Measurements from ENCODE around the gene ADH6.
"Not testable (repeated sequence)": the region's sequence is repeated elsewhere in the genome, so short reads cannot be mapped to it uniquely, and the experiment has no call there.

The ADH6 gene

DNA sequence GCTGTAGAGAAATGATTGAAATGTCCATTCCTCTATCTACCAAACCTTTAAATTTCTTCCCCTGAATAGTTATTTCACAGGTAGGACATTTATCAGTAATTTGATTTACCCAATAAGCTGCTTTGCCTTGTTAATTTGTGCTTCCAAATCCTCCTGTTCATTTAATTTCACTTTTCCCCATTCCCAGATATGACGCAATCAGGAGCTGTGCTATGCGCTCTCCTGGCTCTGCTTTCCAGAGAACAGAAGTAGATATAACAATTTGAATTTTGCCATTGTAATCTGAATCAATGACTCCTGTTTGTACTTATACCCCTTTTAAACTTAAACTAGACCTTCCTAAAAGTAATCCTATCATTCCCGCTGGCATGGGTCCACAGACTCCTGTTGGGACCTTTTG, 29.1 kb downstream of the ADH6 start:
- DNase-seq: not testable (repeated sequence)

DNA sequence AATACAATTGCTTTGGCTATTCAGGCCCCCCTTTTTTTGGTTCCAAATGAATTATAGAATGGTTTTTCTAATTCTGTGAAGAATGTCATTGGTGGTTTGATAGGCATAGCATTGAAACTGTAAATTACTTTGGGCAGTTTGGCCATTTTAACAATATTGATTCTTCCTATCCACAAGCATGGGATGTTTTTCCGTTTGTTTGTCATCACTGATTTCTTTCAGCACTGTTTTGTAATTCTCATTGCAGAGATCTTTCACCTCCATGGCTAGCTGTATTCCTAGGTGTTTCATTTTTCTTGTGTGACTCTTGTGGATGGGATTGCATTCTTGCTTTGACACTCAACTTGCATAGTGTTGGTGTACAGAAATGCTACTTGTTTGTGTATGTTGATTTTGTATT, 33.0 kb downstream of the ADH6 start:
- no peak for DNase-seq

DNA sequence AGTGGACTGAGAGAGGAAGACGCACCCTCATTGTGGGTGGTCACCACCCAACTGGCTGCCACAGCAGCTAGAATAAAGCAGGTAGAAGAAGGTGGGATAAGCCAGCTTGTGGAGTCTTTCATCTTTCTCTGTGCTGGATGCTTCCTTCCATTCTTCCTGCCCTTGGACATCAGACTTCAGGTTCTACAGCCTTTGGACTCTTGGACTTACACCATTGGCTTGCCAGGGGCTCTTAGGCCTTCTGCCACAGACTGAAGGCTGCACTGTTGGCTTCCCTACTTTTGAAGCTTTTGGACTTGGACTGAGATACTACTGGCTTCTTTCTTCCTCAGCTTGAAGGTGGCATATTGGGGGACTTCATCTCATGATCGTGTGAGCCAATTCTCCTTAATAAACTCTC, 33.5 kb downstream of the ADH6 start:
- no peak for DNase-seq

DNA sequence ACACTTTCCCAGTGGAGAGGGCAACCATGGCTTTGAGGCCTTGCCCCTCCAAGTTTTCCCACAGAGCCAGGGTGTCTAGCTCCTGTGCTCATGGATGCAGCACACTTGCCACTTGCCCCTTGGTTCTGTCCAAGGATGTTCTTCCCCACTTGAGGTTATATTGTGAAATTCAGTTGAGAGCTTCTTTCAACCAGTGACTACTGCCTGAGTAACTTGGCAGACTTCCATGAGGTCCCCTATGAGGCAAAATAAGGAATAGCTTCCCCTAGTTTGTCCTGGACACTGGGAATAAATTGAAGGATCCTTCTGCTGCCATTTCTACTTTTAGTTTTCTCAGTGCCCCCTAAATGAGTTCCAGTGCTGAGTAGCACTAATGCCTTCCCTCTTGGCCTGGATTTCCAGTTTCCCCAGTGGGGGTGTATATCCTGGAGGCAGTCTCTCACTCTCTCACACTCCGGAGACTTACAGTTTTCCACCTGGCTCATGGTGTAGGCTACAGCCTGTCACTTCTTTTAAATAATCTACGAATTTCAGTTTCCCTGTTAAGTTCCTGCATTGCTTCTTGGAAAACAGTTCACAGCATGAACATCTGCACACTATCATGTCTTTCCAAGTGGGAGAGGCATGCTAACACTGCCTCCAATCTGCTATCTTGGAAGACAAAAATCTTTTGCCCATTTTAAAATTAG, 38.5 kb downstream of the ADH6 start:
- DNase-seq: no peak

DNA sequence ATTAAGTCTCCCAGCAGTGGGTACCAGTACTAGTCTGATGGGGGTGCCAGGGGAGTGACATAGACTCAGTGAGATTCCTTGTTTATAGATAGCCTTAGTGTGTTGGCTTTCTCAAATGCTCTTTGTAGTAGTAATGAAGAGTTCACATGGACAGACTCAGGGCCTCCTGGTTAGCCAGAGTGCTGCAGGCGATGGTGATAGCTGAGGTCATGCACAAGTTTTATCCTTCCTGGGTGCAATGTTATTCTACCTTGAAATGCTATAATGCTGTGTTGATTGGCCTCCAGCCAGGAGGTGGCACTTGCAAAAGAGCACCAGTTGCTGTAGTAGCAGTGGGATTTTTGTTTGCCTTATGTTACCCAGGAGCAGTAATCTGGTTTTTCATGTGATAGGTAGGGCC, 39.4 kb downstream of the ADH6 start:
- no peak for DNase-seq

DNA sequence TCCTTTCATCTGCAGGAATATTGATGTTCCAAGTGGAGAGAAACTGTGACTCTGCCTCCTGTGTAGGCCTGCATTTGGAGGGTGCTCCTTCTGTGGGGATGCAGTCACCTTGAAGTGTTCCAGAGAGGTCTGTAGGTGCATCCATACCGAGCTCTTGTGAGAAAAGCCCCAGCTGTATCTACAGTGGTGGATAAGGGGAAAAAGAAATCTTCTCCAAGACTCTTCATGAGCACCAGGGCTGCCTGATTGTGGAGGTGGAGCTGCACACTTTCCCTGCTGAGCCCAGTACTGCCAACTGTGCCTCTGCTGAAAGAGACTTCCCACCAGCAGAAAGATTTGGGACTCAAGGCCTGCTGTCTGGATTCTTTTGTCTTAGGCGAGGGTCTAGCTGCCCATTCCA, 39.9 kb downstream of the ADH6 start:
- no peak for DNase-seq

DNA sequence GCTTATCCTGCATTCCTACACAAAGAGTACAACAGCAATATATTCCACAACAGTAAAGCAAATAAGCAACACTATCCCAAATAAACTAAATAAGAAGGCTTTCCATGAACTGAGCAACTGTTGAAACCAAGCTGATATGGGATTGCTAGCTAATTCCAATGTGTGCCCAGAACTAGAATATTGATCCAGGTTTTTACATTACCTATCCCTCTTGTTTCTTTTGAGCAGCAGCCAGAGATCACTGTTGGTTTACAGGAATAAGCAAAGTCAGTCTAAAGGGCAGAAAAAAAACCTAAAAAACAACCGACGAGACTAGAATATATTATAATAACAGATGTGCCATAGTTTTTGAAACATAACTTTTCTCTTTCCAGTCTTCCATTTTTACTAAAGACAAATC, 52.5 kb downstream of the ADH6 start:
- DNase-seq: no peak

DNA sequence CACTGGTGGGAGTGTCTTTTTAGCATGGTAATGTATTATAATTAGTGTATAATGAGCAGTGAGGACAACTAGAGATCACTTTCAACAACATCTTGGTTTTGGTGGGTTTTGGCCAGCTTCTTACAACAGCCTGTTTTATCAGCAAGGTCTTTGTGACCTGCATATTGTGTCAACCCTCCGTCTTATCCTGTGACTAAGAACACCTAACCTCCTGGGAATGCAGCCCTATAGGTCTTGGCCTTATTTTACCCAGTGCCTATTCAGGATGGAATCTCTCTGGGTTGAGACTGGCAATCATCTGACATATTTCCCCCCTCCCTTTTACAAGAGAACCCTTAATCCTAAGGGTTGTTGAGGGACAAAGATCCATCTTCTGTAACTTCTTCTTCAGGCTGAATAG, 53.1 kb downstream of the ADH6 start:
- no peak for DNase-seq

DNA sequence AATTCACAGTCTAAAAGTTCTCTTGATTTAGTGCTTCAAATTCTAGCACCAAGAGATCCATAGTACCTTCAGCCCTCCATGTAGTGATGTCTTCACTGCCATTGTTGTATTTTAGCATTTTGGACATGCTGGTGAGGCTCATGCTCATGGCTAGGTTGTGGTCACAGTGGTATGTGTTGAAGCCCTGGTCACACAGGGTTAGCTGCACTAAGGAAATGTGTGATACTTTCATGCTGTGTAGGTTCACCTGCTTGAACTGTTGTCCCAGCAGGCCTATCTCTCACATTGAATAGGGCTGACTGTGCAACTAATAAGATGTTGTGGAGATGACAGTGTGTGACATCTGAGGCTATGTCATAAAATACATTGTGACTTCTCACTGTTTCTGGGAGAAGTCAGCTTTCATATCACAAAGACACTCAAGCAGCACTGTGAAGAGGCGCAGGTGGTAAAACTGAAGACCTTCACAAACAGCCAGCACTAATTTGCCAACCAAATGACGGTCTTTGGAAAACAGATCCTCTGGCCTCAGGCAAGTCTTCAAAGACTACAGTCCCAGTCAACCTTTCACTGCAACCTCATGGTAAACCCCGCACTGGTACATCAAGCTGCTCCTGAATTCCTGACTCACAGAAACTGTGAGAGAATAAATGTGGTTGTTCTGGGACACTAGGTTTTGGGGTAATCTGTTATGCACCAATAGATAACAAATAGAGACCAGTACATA, 57.5 kb downstream of the ADH6 start:
- DNase-seq: no peak

DNA sequence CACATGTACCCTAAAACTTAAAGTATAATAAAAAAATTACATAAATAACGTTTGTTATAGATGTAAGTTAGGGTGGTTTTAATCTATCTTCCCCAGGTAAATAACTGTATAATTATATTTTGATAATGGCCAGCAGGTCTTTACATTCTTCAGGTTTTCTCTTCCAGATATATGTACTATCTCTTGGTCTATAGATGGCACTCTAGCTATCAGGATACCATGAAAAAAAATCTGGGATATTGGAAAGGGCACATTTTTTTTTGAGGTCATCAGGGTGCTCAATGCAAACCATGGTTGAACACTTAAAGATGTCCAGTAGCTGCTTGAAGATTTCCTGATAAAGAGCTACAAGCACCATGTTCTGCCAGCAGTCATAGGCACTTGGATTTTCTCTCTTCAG, 59.3 kb downstream of the ADH6 start:
- DNase-seq: no peak

DNA sequence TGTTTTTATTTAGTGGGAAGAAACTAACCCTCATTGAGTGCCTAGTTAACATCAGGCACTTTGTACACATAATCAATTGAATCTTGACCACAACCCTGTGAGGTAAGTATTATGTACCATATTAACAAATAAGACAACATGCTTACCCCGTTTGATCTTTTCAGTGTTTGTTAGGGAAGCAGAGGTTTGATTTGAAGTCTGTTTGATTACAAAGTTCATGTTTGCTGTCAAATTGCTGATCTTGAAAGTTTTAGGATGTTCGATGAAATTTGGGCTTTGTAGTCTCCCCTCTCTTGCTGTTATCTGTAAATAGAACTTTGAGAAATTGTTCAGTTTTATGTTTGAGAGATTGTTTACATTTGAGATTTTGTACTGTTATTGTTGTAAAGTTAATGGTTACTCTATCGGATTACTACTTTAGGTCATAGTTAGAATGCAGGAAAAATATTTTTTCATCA, 61.5 kb downstream of the ADH6 start:
- no peak for DNase-seq

DNA sequence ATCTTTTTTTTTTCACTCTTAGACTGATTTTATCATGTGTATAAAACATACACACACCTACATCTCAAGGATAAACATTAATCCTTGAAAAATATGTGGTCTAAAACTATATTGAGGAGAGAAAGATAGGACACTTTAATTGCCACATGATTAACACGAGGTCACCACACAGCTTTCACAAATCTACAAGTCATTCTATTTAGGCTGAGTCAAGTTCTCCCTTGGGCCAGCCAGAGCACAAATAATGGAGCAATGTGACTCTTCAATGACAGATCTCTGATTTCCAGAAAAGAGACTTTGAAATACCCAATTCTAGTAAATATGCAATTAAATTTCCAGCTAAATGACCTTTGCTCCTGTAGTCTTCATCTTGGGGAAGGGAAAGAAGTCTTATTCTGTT, 62.1 kb downstream of the ADH6 start:
- DNase-seq: no peak

DNA sequence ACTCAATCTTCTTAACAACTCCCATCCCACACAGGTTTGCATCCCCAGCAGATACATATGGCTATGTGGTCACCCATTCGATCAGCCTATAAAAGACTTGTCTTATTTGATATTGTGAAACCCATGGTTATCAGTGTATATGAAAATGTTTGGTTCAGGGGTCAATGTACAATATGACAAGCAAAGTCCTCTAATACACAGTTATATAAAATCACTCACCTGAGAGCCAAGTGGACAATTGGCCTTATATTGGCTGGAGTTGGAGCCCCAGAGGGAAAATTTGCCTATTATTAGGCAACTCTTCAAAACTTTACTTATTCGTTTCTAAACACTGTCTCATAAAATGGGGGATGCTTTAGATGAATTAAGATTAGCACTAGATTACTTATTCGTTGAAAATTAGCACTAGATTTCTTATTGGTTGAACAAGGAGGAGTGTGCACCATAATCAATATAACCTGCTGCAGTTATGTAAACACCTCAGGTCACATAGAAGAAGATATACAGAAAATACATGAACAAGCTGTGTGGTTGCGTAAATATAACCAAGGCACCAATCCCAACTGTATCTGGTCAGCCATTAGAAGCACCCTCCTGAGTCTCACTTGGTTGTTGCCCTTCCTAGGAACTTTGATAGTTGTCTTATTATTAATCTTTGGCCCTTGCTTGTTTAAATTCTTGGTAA, 64.2 kb downstream of the ADH6 start:
- DNase-seq: no peak
